ENCODE measurements around the gene HLA-G. TPM values are rescaled to one million over a fixed set of nuclear protein-coding genes. Genes with fewer than 3 reads are reported as not detected.
"Not testable (repeated sequence)": the region's sequence is repeated elsewhere in the genome, so short reads cannot be mapped to it uniquely, and the experiment has no call there.

Gene HLA-G
- total RNA-seq, 1 donor from 2014 or later, result 0.16 TPM

- no peak for ATAC-seq
Measured at GRCh38 chr6:29875257-29875656, 47.6 kb downstream of the HLA-G start.

- not testable (repeated sequence) for ATAC-seq
Measured at GRCh38 chr6:29875734-29876133, 48.1 kb downstream of the HLA-G start.

Other genes with a start within 250 kb of the HLA-G start
- not detected for gene OR2H2, start 242.7 kb upstream of the HLA-G start, total RNA-seq
- 7.7 TPM for gene GABBR1, start 194.6 kb upstream of the HLA-G start, total RNA-seq
- gene MOG, start 170.7 kb upstream of the HLA-G start, total RNA-seq, result not detected
- 2.1 TPM for gene ZFP57, start 146.7 kb upstream of the HLA-G start, total RNA-seq
- 6.8 TPM for gene HLA-F, start 104.4 kb upstream of the HLA-G start, total RNA-seq
- 100 TPM for gene HLA-A, start 114.7 kb downstream of the HLA-G start, total RNA-seq
- 33.1 TPM for gene POLR1H, start 233.4 kb downstream of the HLA-G start, total RNA-seq
- gene PPP1R11, start 239.4 kb downstream of the HLA-G start, total RNA-seq, result 46.3 TPM
- gene RNF39, start 247.9 kb downstream of the HLA-G start, total RNA-seq, result 2.6 TPM